KBM-7 (cell line): ENCODE results near the gene ERAL1.
A peak's percentile ranks its signal among the peaks of the same experiment; 100 is the strongest.
"Not testable (repeated sequence)": the region's sequence is repeated elsewhere in the genome, so short reads cannot be mapped to it uniquely, and the experiment has no call there.

Source experiments
- DNase-seq: peaks from one replicate; pipeline ENCODE4 v3.0.0-alpha.2; 2015
- in situ Hi-C: fragments of 300-500 bp; cut with MboI; formaldehyde crosslinking; loops from 2 replicates; pipeline ENCODE4 v1.14.3; 2020; ENCODE audit warnings: low sequenced_read_pairs, low pct_unique_long_range_greater_than_20kb, mixed read lengths

Gene ERAL1

GRCh38 chr17:28854457-28855335 lies at the start of gene ERAL1:
Gene ERAL1, plus strand, starts transcription at chr17:28855016. Its CDS starts 19 bp downstream, at chr17:28855035.
- in situ Hi-C loops, result no loop called here
- peak; percentile 89 for DNase-seq

- in situ Hi-C loops, result no loop called here
- DNase-seq, result no peak
Observed at GRCh38 chr17:28807925-28808634, 46.7 kb upstream of the ERAL1 start.

- in situ Hi-C loops, result no loop called here
- no peak for DNase-seq
Observed at GRCh38 chr17:28810437-28810836, 44.4 kb upstream of the ERAL1 start.

- in situ Hi-C loops, result no loop called here
- DNase-seq, result peak; percentile 44
Observed at GRCh38 chr17:28811651-28812090, 43.1 kb upstream of the ERAL1 start.

- in situ Hi-C loops, result no loop called here
- DNase-seq, result peak; percentile 93
Observed at GRCh38 chr17:28812091-28812747, 42.6 kb upstream of the ERAL1 start.

- DNase-seq, result no peak
- in situ Hi-C loops, result no loop called here
Observed at GRCh38 chr17:28812748-28813377, 42.0 kb upstream of the ERAL1 start.

GRCh38 chr17:28816540-28816939 lies 38.3 kb upstream of the ERAL1 start:
- no peak for DNase-seq
- in situ Hi-C loops, result no loop called here

GRCh38 chr17:28818819-28819221 lies 36.0 kb upstream of the ERAL1 start:
- no peak for DNase-seq
- in situ Hi-C loops, result no loop called here

- in situ Hi-C loops, result no loop called here
- no peak for DNase-seq
Observed at GRCh38 chr17:28819582-28819981, 35.2 kb upstream of the ERAL1 start.

GRCh38 chr17:28827672-28828071 lies 27.1 kb upstream of the ERAL1 start:
- in situ Hi-C loops, result no loop called here
- DNase-seq, result no peak

GRCh38 chr17:28828294-28829040 lies 26.3 kb upstream of the ERAL1 start:
- DNase-seq, result no peak
- in situ Hi-C loops, result no loop called here

- in situ Hi-C loops, result no loop called here
- no peak for DNase-seq
Observed at GRCh38 chr17:28834420-28834819, 20.4 kb upstream of the ERAL1 start.

- DNase-seq, in situ Hi-C loops: not testable (repeated sequence)
Observed at GRCh38 chr17:28836541-28836940, 18.3 kb upstream of the ERAL1 start.

- no peak for DNase-seq
- in situ Hi-C loops, result no loop called here
Observed at GRCh38 chr17:28839221-28839620, 15.6 kb upstream of the ERAL1 start.

- in situ Hi-C loops, result no loop called here
- no peak for DNase-seq
Observed at GRCh38 chr17:28841901-28842281, 12.9 kb upstream of the ERAL1 start.

GRCh38 chr17:28842282-28843012 lies 12.4 kb upstream of the ERAL1 start, which contains the start of gene FAM222B:
Gene FAM222B, minus strand, starts transcription at chr17:28842790. Its CDS starts 76,123 bp downstream, at chr17:28766667.
- in situ Hi-C loops, result no loop called here
- peak; percentile 84 for DNase-seq

GRCh38 chr17:28843816-28844148 lies 11.0 kb upstream of the ERAL1 start:
- no peak for DNase-seq
- in situ Hi-C loops, result no loop called here

GRCh38 chr17:28846231-28846630 lies 8.6 kb upstream of the ERAL1 start:
- DNase-seq, result no peak
- in situ Hi-C loops, result no loop called here
